Erythroblast (primary cell): Measurements from ENCODE around the gene CMSS1.
"Not testable (repeated sequence)": the region's sequence is repeated elsewhere in the genome, so short reads cannot be mapped to it uniquely, and the experiment has no call there.

Experiments used
- DNase-seq, 2 experiments: peaks; one replicate each; lab custom pipeline; 2025; lab: John Stamatoyannopoulos, UW
- GATA1 ChIP-seq: IDR thresholded peaks from 2 replicates; pipeline ENCODE4 v1.6.1; 2011; ENCODE audit warnings: low read depth, mild to moderate bottlenecking, control low read depth, low read length, moderate library complexity
- POLR2A ChIP-seq: IDR thresholded peaks from 2 replicates; pipeline ENCODE4 v1.6.1; 2011; ENCODE audit warnings: mild to moderate bottlenecking, low read length

The CMSS1 gene

GRCh38 chr3:100083209-100083608 is 265.5 kb downstream of the CMSS1 start:
- DNase-seq, result peak; percentile 33 to 40
- TF ChIP-seq POLR2A, result no peak

DNA sequence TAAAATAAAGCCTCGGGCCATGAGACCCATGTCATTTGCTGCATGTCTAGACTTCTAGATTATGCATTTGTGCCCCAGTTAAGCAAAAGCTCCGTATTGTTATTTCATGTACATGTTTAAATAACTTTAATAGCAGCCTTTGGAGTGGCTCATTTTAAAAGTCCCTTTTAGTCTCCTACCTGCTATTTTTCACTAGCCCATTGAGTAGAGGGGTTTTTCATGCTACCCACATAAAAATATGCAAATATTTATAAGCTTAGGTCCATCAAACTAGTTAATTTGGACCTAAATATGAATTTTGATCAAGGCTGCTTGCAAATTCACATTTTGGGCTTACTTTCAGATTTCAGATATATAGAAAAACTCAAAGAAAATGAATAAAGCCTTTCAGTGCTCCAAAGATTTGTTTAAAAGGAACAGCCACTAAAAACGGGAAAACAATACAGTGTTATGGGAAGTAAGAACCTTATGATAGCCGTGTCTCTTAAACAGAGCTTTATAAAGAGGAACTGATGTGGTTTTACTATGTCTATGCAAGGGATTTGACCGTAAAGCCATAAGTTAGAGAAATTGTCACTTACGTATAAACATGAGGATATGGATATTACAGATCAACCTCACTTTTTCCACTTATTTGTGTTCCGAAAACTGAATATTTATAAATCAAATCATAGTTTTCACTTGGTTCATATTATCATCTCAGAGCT is 266.6 kb downstream of the CMSS1 start:
- TF ChIP-seq GATA1 (no peak), POLR2A (no peak)
- DNase-seq, result no peak

- no peak for TF ChIP-seq POLR2A
- TF ChIP-seq GATA1, result no peak
- DNase-seq, result no peak
Measured at GRCh38 chr3:100086401-100086800, 268.7 kb downstream of the CMSS1 start.

DNA sequence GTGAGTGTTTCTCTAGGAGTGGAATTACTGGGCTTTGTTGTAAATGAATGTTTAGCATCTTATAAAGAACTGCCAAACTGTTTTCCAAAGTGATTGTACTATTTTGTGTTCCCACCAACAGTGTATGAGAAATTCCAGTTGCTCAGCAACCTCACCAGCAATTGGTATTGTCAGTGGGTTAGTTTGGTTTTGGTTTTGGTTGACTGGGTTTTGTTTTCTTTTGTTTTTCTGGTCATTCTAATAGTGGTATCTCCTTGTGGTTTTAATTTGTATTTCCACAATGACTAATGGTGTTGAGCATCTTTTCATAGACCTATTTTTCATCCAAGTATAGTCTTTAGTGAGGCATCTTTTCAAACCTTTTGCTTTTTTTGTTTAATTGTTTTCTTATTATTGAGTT is 269.5 kb downstream of the CMSS1 start:
- TF ChIP-seq GATA1, result no peak
- no peak for TF ChIP-seq POLR2A
- no peak for DNase-seq

GRCh38 chr3:100088735-100089368 is 271.2 kb downstream of the CMSS1 start:
- TF ChIP-seq GATA1 (no peak), POLR2A (no peak)
- no peak for DNase-seq

DNA sequence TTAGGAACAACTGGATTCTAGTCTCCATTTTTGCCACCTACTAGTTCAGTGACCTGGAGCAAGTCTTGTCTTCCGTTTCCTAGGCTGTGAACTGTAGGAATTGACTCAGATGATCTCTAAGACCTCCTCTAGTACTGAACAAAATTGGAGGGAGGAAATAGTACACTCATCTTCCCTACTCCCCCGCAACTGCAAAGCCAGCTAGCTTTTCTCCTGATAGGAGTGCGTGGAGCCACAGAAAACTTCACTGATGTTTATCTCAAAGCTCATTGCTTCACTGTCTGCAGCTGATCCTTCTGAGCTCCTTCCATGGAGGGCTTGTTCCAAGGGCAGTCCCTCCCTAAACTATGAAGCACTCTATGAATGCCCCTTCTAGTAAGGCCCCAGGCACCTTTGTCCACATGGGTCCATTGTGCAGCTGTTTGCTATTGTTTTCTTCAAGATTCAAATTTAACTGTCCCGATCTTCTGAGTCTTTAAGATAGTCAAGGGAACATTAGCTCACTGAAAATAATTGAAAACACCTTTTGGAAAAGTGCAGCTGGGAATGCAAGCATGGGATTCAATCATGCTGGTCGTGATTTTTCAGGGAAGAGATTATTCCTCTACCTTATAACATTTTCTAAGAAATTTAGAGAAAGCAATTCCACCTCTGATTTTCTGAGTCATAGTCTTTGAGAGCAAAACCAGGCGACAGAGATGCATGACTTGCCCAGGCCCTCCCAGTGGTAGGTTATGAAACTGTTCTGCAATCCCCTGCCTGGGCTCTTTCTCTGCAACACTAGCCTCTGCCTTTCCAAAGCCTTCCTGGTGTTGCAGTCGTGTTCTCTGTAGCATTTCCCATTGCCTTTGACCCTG is 272.4 kb downstream of the CMSS1 start:
- TF ChIP-seq GATA1 (no peak), POLR2A (no peak)
- peak; percentile 63 to 69 for DNase-seq

GRCh38 chr3:100090669-100091005 is 273.0 kb downstream of the CMSS1 start:
- no peak for TF ChIP-seq GATA1
- TF ChIP-seq POLR2A, result no peak

DNA sequence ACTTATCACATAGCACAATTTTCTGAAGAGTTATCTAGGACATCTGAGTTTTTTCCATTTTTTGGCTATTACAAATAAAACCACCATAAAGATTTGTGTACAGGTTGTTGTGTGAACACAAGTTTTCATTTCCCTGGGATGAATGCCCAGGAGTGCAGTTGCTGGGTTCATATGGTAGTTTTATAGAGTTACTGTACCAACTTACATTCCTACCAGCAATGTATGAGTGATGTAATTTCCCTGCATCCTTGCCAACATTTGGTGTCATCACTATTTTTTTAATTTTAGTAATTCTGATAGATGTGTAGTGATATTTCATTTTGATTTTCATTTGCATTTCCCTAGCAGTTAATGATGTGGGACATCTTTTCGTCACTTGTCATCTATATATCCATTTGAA is 276.2 kb downstream of the CMSS1 start:
- peak in 1 of 2 experiments; percentile 6 for DNase-seq
- TF ChIP-seq GATA1 (no peak), POLR2A (no peak)

More at GRCh38 chr3:100090669-100091005, 273.0 kb downstream of the CMSS1 start:
- no peak for DNase-seq

- DNase-seq, result not testable (repeated sequence)
Measured at GRCh38 chr3:100096286-100096685, 278.6 kb downstream of the CMSS1 start.

GRCh38 chr3:100096866-100097265 is 279.2 kb downstream of the CMSS1 start:
- no peak for DNase-seq
- TF ChIP-seq POLR2A (no peak), GATA1 (no peak)

DNA sequence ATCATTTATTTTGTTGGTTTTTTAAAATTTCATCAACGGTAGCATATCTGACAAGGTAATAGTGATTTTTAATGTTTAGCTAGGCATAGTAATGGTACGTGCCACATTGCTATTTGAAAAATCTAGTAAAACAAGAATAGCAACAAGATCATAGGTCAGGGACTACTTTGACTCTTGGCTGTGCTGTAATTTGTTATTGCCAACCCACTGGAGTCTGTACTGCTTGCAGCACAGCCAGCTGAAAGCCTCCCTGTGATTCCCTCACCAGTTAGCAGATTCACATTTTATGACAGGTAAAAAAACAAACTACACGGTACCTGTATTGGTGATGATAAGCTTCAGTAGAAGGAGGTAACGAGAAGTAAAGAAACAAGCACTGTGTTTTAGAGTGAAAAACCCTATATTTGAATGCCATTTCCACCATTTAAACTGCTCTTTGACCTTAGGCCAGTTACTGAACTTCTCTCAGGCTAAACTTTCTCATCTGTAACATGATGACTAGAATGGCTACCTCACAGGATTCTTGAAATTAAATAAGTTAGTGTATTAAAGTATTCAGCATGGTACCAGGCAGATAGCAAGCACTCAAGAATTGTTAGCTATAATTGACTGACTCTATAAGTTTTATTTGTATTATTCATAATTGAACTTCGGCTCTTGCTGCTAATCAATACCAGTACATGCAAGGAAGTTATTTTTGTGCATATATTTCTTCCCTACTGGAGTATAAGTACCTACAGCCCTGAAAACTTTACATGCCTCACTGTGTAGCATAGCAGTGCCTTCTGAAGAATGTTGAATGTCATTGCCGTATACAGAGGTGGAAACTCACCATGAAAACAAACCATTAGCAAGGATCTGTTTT is 280.5 kb downstream of the CMSS1 start:
- no peak for TF ChIP-seq POLR2A
- no peak for TF ChIP-seq GATA1
- DNase-seq, result no peak

GRCh38 chr3:100098784-100099070 is 281.1 kb downstream of the CMSS1 start:
- TF ChIP-seq POLR2A (no peak), GATA1 (no peak)

DNA sequence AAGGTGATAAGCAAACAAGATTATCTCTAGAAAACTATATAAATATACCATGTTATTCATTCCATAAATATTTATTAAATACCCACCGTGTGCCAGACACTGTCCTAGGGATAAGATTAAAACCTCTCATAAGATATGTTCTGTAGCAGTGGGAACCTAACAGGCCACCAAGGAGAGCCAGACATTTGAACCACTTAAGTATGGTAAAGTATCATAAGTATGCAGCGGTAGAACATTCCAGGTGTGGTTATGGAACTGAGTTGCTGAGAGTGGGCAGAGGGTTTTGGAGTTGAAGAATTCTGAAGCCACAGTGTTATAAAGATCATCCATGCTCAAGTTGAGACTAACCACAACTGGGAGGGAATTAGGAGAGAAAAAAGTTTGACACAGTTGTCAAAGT is 282.0 kb downstream of the CMSS1 start:
- no peak for TF ChIP-seq POLR2A
- TF ChIP-seq GATA1, result no peak
- no peak for DNase-seq

More at GRCh38 chr3:100098784-100099070, 281.1 kb downstream of the CMSS1 start:
- DNase-seq, result no peak
